Spleen (tissue), 7 donors: Measurements from ENCODE around the gene SNF8.

ENCODE experiments used
- CTCF ChIP-seq, 11 experiments: fragments of 200-600 bp in 7 of 11; fragments of 450-650 bp in 4 of 11; sonication (generic) in 4 of 11; IDR thresholded peaks in 8 of 11; conservative IDR thresholded peaks in 3 of 11; 1 replicate in 7 of 11; 2 replicates in 4 of 11; pipeline versions ENCODE4 v1.4.0 to v1.8.0; 2016 to 2021; ENCODE audit warnings: antibody characterized with exemption in 11 of 11, inconsistent platforms in 4 of 11, mild to moderate bottlenecking in 1 of 11
- POLR2A ChIP-seq, 3 donors: fragments of 450-650 bp; IDR thresholded peaks; one replicate each; pipeline ENCODE4 v1.5.1; 2017; ENCODE audit warnings: antibody characterized with exemption in 3 of 3, mild to moderate bottlenecking in 1 of 3
- donor health status: DM: no; HTN: no; CAD: no; lungs with moderate emphysema.
- donor health status: DM: no; HTN: no; CAD: no.
- donor health status: DM: no; HTN: no; CAD: no.

GRCh38 chr17:48960834-48961515, 16.3 kb upstream of the SNF8 start:
- TF ChIP-seq POLR2A (IDR thresholded peaks at IDR 0.05) (no peak), CTCF (IDR thresholded peaks at IDR 0.05 in 8 of 11, conservative IDR thresholded peaks at IDR 0.05 in 3 of 11) (no peak)
